H1 (cell line): Measurements from ENCODE around the gene PCDHGB5. TPM values are rescaled to one million over a fixed set of nuclear protein-coding genes. Genes with fewer than 3 reads are reported as not detected.

ENCODE experiments used
- CTCF ChIA-PET: fragments of 300-600 bp; sonication (Branson Sonifier 250); formaldehyde crosslinking; loops from one replicate; lab custom pipeline; 2021; ENCODE audit not compliant: partially characterized antibody; lab: Charles Lee
- POLR2A ChIA-PET: fragments of 300-600 bp; sonication (Branson Sonifier 250); formaldehyde crosslinking; loops from one replicate; lab custom pipeline; 2021; ENCODE audit warnings: inconsistent platforms; ENCODE audit not compliant: partially characterized antibody; lab: Charles Lee
- DNase-seq, 2 experiments: peaks; one replicate each; pipeline versions ENCODE4 v3.0.0 to v3.0.0-alpha.2; 2010 to 2022; ENCODE audit warnings: low spot score in 2 of 2, low read depth in 1 of 2, mixed read lengths in 1 of 2
- FAIRE-seq: peaks from 2 replicates; lab custom pipeline; 2011; peaks lifted over from hg19 to GRCh38; lab: Jason Lieb, UNC
- H2AFZ ChIP-seq: 2 replicates; pipeline ENCODE4 v1.8.1; 2012; ENCODE audit warnings: low read length, inconsistent platforms
- H2AK5ac ChIP-seq: 2 replicates; pipeline ENCODE4 v1.6.1; 2013; ENCODE audit warnings: low read depth, low read length
- H2BK120ac ChIP-seq: replicated peaks from 2 replicates; pipeline ENCODE3; 2013; ENCODE audit warnings: low read depth, low read length, inconsistent platforms
- H2BK12ac ChIP-seq: 2 replicates; pipeline ENCODE4 v1.6.1; 2013; ENCODE audit warnings: low read depth, low read length
- H2BK15ac ChIP-seq: 2 replicates; pipeline ENCODE4 v1.6.1; 2013; ENCODE audit warnings: low read length
- H2BK20ac ChIP-seq: 2 replicates; pipeline ENCODE4 v1.6.1; 2013; ENCODE audit warnings: low read length
- H2BK5ac ChIP-seq: 2 replicates; pipeline ENCODE4 v1.6.1; 2013; ENCODE audit warnings: low read depth, low read length
- H3K14ac ChIP-seq: 2 replicates; pipeline ENCODE4 v1.6.1; 2013; ENCODE audit warnings: inconsistent platforms; ENCODE audit not compliant: insufficient read length
- H3K18ac ChIP-seq: 2 replicates; pipeline ENCODE4 v1.6.1; 2013; ENCODE audit warnings: low read length; ENCODE audit errors: extremely low read depth
- H3K23ac ChIP-seq: 2 replicates; pipeline ENCODE4 v1.6.1; 2013; ENCODE audit warnings: inconsistent platforms; ENCODE audit not compliant: insufficient read length
- H3K23me2 ChIP-seq: 2 replicates; pipeline ENCODE4 v1.6.1; 2013; ENCODE audit warnings: low read depth, low read length
- H3K27ac ChIP-seq: 2 replicates; pipeline ENCODE4 v1.6.1; 2011; ENCODE audit warnings: low read depth, low read length, inconsistent platforms
- H3K27me3 ChIP-seq, 4 experiments: replicated peaks in 1 of 4; 1 replicate in 1 of 4; 2 replicates in 3 of 4; pipeline versions ENCODE4 v1.6.1 to v1.8.1; 2011 to 2013; ENCODE audit warnings: low read length in 3 of 4, mild to moderate bottlenecking in 3 of 4, inconsistent platforms in 2 of 4, mixed read lengths in 2 of 4, moderate library complexity in 1 of 4; ENCODE audit not compliant: control insufficient read depth in 3 of 4, insufficient read depth in 3 of 4; ENCODE audit errors: extremely low read depth in 1 of 4
- H3K36me3 ChIP-seq, 4 experiments: 2 replicates each; pipeline versions ENCODE4 v1.6.1 to v1.8.1; 2011 to 2013; ENCODE audit warnings: mild to moderate bottlenecking in 4 of 4, low read length in 3 of 4, moderate library complexity in 2 of 4, control low read depth in 1 of 4, inconsistent platforms in 1 of 4; ENCODE audit not compliant: insufficient read depth in 4 of 4, control insufficient read depth in 2 of 4
- H3K4ac ChIP-seq: replicated peaks from 2 replicates; pipeline ENCODE3; 2013; ENCODE audit warnings: low read length, low read depth, mixed read lengths, inconsistent platforms; ENCODE audit not compliant: insufficient read length
- H3K4me1 ChIP-seq, 4 experiments: replicated peaks in 1 of 4; 1 replicate in 1 of 4; 2 replicates in 3 of 4; pipeline versions ENCODE4 v1.6.1 to v1.8.1; 2011 to 2013; ENCODE audit warnings: low read length in 3 of 4, inconsistent platforms in 2 of 4, mixed read lengths in 1 of 4; ENCODE audit not compliant: insufficient read depth in 4 of 4, control insufficient read depth in 3 of 4
- H3K4me2 ChIP-seq, 2 experiments: 2 replicates each; pipeline versions ENCODE4 v1.6.1 to v1.8.1; 2011 to 2013; ENCODE audit warnings: low read depth in 2 of 2, low read length in 2 of 2, control low read depth in 1 of 2, inconsistent platforms in 1 of 2, mild to moderate bottlenecking in 1 of 2; ENCODE audit not compliant: insufficient read depth in 1 of 2
- H3K4me3 ChIP-seq, 4 experiments: fragments of 200-600, 300-600 bp in 1 of 4; sonication (generic), shearing (Covaris generic), sonication (Bioruptor Twin) in 1 of 4; 2 replicates each; pipeline versions ENCODE4 v1.5.1 to v1.8.1; 2011 to 2016; ENCODE audit warnings: low read length in 4 of 4, low read depth in 3 of 4, control low read depth in 2 of 4, inconsistent platforms in 2 of 4, mild to moderate bottlenecking in 2 of 4, mixed read lengths in 1 of 4, moderate library complexity in 1 of 4; ENCODE audit not compliant: insufficient read depth in 2 of 4; ENCODE audit errors: extremely low read depth in 1 of 4
- H3K56ac ChIP-seq: replicated peaks from 2 replicates; pipeline ENCODE3; 2013; ENCODE audit warnings: low read depth, mild to moderate bottlenecking, mixed read lengths, low read length, inconsistent platforms; ENCODE audit not compliant: insufficient read length
- H3K79me1 ChIP-seq: 2 replicates; pipeline ENCODE4 v1.6.1; 2013; ENCODE audit warnings: low read depth, low read length, control low read depth
- H3K79me2 ChIP-seq, 2 experiments: 2 replicates each; pipeline versions ENCODE4 v1.6.1 to v1.8.1; 2012 to 2013; ENCODE audit warnings: low read length in 2 of 2, mild to moderate bottlenecking in 2 of 2, inconsistent platforms in 1 of 2; ENCODE audit not compliant: insufficient read depth in 2 of 2, control insufficient read depth in 1 of 2
- H3K9ac ChIP-seq, 4 experiments: replicated peaks in 1 of 4; 1 replicate in 1 of 4; 2 replicates in 3 of 4; pipeline versions ENCODE4 v1.6.1 to v1.8.1; 2011 to 2013; ENCODE audit warnings: low read depth in 3 of 4, low read length in 3 of 4, control low read depth in 2 of 4, mild to moderate bottlenecking in 2 of 4, moderate library complexity in 2 of 4, inconsistent platforms in 1 of 4; ENCODE audit errors: extremely low read depth in 1 of 4
- H3K9me3 ChIP-seq, 2 experiments: 2 replicates each; pipeline versions ENCODE4 v1.6.1 to v1.8.1; 2012 to 2013; ENCODE audit warnings: mild to moderate bottlenecking in 2 of 2, moderate library complexity in 2 of 2, control low read depth in 1 of 2, inconsistent platforms in 1 of 2, low read depth in 1 of 2, low read length in 1 of 2, mixed read lengths in 1 of 2; ENCODE audit not compliant: insufficient read depth in 2 of 2
- H4K20me1 ChIP-seq, 2 experiments: replicated peaks in 1 of 2; 2 replicates each; pipeline versions ENCODE3 to v1.8.1; 2011 to 2013; ENCODE audit warnings: inconsistent platforms in 2 of 2, low read length in 2 of 2, mild to moderate bottlenecking in 1 of 2; ENCODE audit not compliant: insufficient read depth in 2 of 2, control insufficient read depth in 1 of 2
- H4K5ac ChIP-seq: 2 replicates; pipeline ENCODE4 v1.6.1; 2013; ENCODE audit warnings: low read length, low read depth, mixed read lengths, inconsistent platforms; ENCODE audit not compliant: insufficient read length
- H4K8ac ChIP-seq: 2 replicates; pipeline ENCODE4 v1.8.0; 2013; ENCODE audit warnings: mild to moderate bottlenecking, moderate library complexity, low read length, inconsistent platforms; ENCODE audit not compliant: insufficient read depth; ENCODE audit errors: extremely low read depth
- H4K91ac ChIP-seq: replicated peaks from 2 replicates; pipeline ENCODE3; 2013; ENCODE audit warnings: low read length, mixed read lengths, inconsistent platforms; ENCODE audit not compliant: insufficient read length
- BCL11A ChIP-seq, 2 experiments: IDR thresholded peaks; one replicate each; pipeline ENCODE4 v1.6.1; 2011; ENCODE audit warnings: low read depth in 2 of 2, low read length in 2 of 2, mild to moderate bottlenecking in 2 of 2
- CTCF ChIP-seq, 3 experiments: IDR thresholded peaks; 1 replicate in 2 of 3; 2 replicates in 1 of 3; pipeline versions ENCODE4 v1.5.1 to v1.6.1; 2011; ENCODE audit warnings: low read length in 3 of 3, mild to moderate bottlenecking in 3 of 3, inconsistent platforms in 2 of 3, low read depth in 1 of 3, moderate library complexity in 1 of 3; ENCODE audit not compliant: insufficient read depth in 1 of 3; ENCODE audit errors: control extremely low read depth in 1 of 3
- EZH2 ChIP-seq: fragments of 200-600 bp; sonication (generic); IDR thresholded peaks from 2 replicates; pipeline ENCODE4 v1.7.1; 2012; ENCODE audit warnings: low read depth, mild to moderate bottlenecking, moderate library complexity, low read length, inconsistent platforms; ENCODE audit not compliant: severe bottlenecking
- FOSL1 ChIP-seq: IDR thresholded peaks from 2 replicates; pipeline ENCODE4 v1.6.1; 2011; ENCODE audit warnings: mild to moderate bottlenecking, low read depth, low read length, moderate library complexity; ENCODE audit not compliant: insufficient read depth
- HDAC2 ChIP-seq, 2 experiments: fragments of 300-600 bp in 1 of 2; sonication (generic) in 1 of 2; IDR thresholded peaks; 2 replicates each; pipeline ENCODE4 v1.6.1; 2011 to 2012; ENCODE audit warnings: low read depth in 2 of 2, low read length in 2 of 2, mild to moderate bottlenecking in 2 of 2, moderate library complexity in 2 of 2, borderline replicate concordance in 1 of 2, inconsistent platforms in 1 of 2
- JUN ChIP-seq: IDR thresholded peaks from 2 replicates; pipeline ENCODE4 v1.6.1; 2011; ENCODE audit warnings: low read depth, mild to moderate bottlenecking, improper control_type of control experiment, low read length
- KDM1A ChIP-seq: fragments of 200-600, 300-600 bp; sonication (generic); IDR thresholded peaks from 2 replicates; pipeline ENCODE4 v1.7.1; 2016; ENCODE audit warnings: mild to moderate bottlenecking, low read length, borderline replicate concordance
- NRF1 ChIP-seq: IDR thresholded peaks from 2 replicates; pipeline ENCODE4 v1.6.1; 2011; ENCODE audit warnings: mild to moderate bottlenecking, low read depth, low read length, improper control_type of control experiment
- RAD21 ChIP-seq, 2 experiments: IDR thresholded peaks in 1 of 2; conservative IDR thresholded peaks in 1 of 2; 2 replicates each; pipeline ENCODE4 v1.6.1; 2011; ENCODE audit warnings: low read depth in 2 of 2, low read length in 2 of 2, improper control_type of control experiment in 1 of 2, inconsistent platforms in 1 of 2, mild to moderate bottlenecking in 1 of 2, moderate library complexity in 1 of 2
- RFX5 ChIP-seq: IDR thresholded peaks from 2 replicates; pipeline ENCODE4 v1.6.1; 2011; ENCODE audit warnings: low read depth, low read length, improper control_type of control experiment, borderline replicate concordance
- WGBS, 2 experiments: shearing (Covaris generic) in 1 of 2; methylation state at CpG; one replicate each; pipeline versions ENCODE4 v1.1.6 to v1.1.7; 2013 to 2015; ENCODE audit warnings: low lambda C conversion rate in 2 of 2, mixed read lengths in 2 of 2, inconsistent platforms in 1 of 2, low coverage in 1 of 2, missing lambda C conversion rate in 1 of 2; ENCODE audit not compliant: insufficient replicate concordance in 2 of 2, insufficient coverage in 1 of 2, insufficient read length in 1 of 2; ENCODE audit errors: extremely low coverage in 1 of 2, missing lambda C conversion rate in 1 of 2; 5-methylcytosine and 5-hydroxymethylcytosine counted together
- polyA plus RNA-seq, 7 experiments: library from polyadenylated mRNA; depleted of rRNA in 3 of 7; stranded (reverse) in 5 of 7; unstranded in 2 of 7; fragments of >200 nt in 5 of 7; fragments of 200-250 nt in 2 of 7; gene quantifications; 1 replicate in 5 of 7; 2 replicates in 1 of 7; 4 replicates in 1 of 7; pipeline versions ENCODE4 v1.2.1 to v1.2.3, GENCODE V29; 2011 to 2013; ENCODE audit warnings: missing spikeins in 2 of 7, mixed read lengths in 2 of 7
- total RNA-seq: library from RNA; stranded (reverse); fragmentation: NEBNext Ultra II Directional; extraction: Animal tissue kit (Norgen Biotek cat#: 25700); gene quantifications from 2 replicates; pipeline ENCODE4 v1.2.1, GENCODE V29; 2021

PCDHGB5 gene
- total and polyA plus RNA-seq, 2 of the 8 experiments (the other 6 are each of a cell fraction or from before 2014, with no cell fraction given): 1.1 to 2.6 TPM

DNA sequence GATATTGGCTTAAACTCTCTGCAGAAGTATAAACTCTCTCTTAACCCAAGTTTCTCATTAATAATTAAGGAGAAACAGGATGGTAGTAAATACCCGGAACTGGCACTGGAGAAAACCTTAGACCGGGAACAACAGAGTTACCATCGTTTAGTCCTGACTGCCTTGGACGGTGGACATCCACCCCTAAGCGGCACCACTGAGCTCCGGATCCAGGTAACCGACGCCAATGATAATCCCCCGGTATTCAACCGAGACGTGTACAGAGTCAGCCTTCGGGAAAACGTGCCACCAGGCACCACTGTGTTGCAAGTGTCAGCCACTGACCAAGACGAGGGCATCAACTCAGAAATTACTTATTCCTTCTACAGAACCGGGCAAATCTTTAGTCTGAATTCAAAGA, 861 bp downstream of the PCDHGB5 start:
- no peak overlapping the region for H3K4me3 ChIP-seq
- no peak overlapping the region for H2AFZ ChIP-seq
- CTCF ChIA-PET: interaction anchor here (1.3 to 4.0 kb wide), 11 partner anchors 8 to 175 kb away, joined by 3 to 34 read pairs (median 9); partner anchors contain the start of genes PCDHB15, PCDHGA10, PCDHGA4 and PCDHGB3
- no peak overlapping the region for H3K27ac ChIP-seq
- H3K4me2 ChIP-seq: no peak overlapping the region
- H4K5ac ChIP-seq: no peak overlapping the region
- H2BK12ac ChIP-seq: no peak overlapping the region
- H3K4me1 ChIP-seq: no peaks in the 10 kb centered on the region
- no peak overlapping the region for H2BK5ac ChIP-seq
- H2BK120ac ChIP-seq: no peak overlapping the region
- peaks cover 0 to 12% (median under 1%) of the 10 kb centered on the region in 4 experiments; a peak in 2 of 8 replicates for H3K36me3 ChIP-seq
- no peaks in the 10 kb centered on the region for H3K23me2 ChIP-seq
- H3K79me2 ChIP-seq: no peaks in the 10 kb centered on the region
- H4K91ac ChIP-seq: no peak overlapping the region
- no peaks in the 10 kb centered on the region for H3K79me1 ChIP-seq
- H3K14ac ChIP-seq: no peak overlapping the region
- no peaks in the 10 kb centered on the region for H4K20me1 ChIP-seq
- H3K27me3 ChIP-seq: no peaks in the 10 kb centered on the region
- POLR2A ChIA-PET: no interaction called here
- H3K9ac ChIP-seq: no peak overlapping the region
- no peak overlapping the region for H3K4ac ChIP-seq
- 91% methylated on average over 15 of the region's 15 CpGs; no CpG with 5 or more reads in 1 of the 2 experiments for WGBS, 2 experiments
- H4K8ac ChIP-seq: no peak overlapping the region
- no peak overlapping the region for H3K56ac ChIP-seq
- H2BK15ac ChIP-seq: no peak overlapping the region
- FAIRE-seq: no peak
- H3K23ac ChIP-seq: no peak overlapping the region
- H3K18ac ChIP-seq: no peak overlapping the region
- no peak overlapping the region for H2AK5ac ChIP-seq
- DNase-seq: no peak
- no peak overlapping the region for H2BK20ac ChIP-seq
- H3K9me3 ChIP-seq: peaks cover 45 to 56% of the 10 kb centered on the region in 2 experiments
- TF ChIP-seq RFX5: no peak
- TF ChIP-seq HDAC2 (IDR thresholded peaks at IDR 0.05; ENCODE audit: borderline replicate concordance in 1 of 2, low read depth in 2 of 2, low read length in 2 of 2): no peak
- TF ChIP-seq BCL11A (IDR thresholded peaks at IDR 0.05; ENCODE audit: low read depth in 2 of 2, low read length in 2 of 2): no peak
- TF ChIP-seq FOSL1: no peak
- TF ChIP-seq CTCF (IDR thresholded peaks at IDR 0.05; ENCODE audit: control extremely low read depth in 1 of 3, insufficient read depth in 1 of 3, low read depth in 1 of 3, low read length in 3 of 3): no peak
- TF ChIP-seq RAD21 (IDR thresholded peaks at IDR 0.05 in 1 of 2, conservative IDR thresholded peaks at IDR 0.05 in 1 of 2; ENCODE audit: low read depth in 2 of 2, low read length in 2 of 2): no peak
- no peak for TF ChIP-seq EZH2
- TF ChIP-seq JUN: no peak
- no peak for TF ChIP-seq KDM1A
- TF ChIP-seq NRF1: no peak
